Mucosa of rectum (tissue), 2 donors: ENCODE measurements around the gene NUDT16.

ENCODE experiments used
- H3K27ac ChIP-seq, 2 donors: one replicate each; pipeline ENCODE4 v1.7.0; 2013; ENCODE audit warnings: inconsistent platforms in 2 of 2, low read depth in 2 of 2, low read length in 2 of 2
- H3K27me3 ChIP-seq, 2 donors: one replicate each; pipeline ENCODE4 v1.7.0; 2013; ENCODE audit warnings: low read length in 2 of 2; ENCODE audit not compliant: control insufficient read depth in 2 of 2, insufficient read depth in 2 of 2
- H3K36me3 ChIP-seq, 2 donors: one replicate each; pipeline ENCODE4 v1.7.0; 2013; ENCODE audit warnings: low read length in 2 of 2; ENCODE audit not compliant: control insufficient read depth in 2 of 2, insufficient read depth in 2 of 2
- H3K4me1 ChIP-seq, 2 donors: one replicate each; pipeline ENCODE4 v1.7.0; 2013; ENCODE audit warnings: low read length in 2 of 2, mild to moderate bottlenecking in 1 of 2; ENCODE audit not compliant: control insufficient read depth in 2 of 2, insufficient read depth in 2 of 2
- H3K4me3 ChIP-seq, 2 donors: one replicate each; pipeline ENCODE4 v1.7.0; 2013; ENCODE audit warnings: low read length in 2 of 2
- H3K9ac ChIP-seq, 2 donors: one replicate each; pipeline ENCODE4 v1.7.0; 2013; ENCODE audit warnings: low read length in 2 of 2, low read depth in 1 of 2, mild to moderate bottlenecking in 1 of 2
- H3K9me3 ChIP-seq, 2 donors: one replicate each; pipeline ENCODE4 v1.7.0; 2013; ENCODE audit warnings: low read length in 2 of 2; ENCODE audit not compliant: control insufficient read depth in 2 of 2
- donor health status: healthy.
- donor health status: Normal muscosa, but diverticular disease.

Gene NUDT16

DNA sequence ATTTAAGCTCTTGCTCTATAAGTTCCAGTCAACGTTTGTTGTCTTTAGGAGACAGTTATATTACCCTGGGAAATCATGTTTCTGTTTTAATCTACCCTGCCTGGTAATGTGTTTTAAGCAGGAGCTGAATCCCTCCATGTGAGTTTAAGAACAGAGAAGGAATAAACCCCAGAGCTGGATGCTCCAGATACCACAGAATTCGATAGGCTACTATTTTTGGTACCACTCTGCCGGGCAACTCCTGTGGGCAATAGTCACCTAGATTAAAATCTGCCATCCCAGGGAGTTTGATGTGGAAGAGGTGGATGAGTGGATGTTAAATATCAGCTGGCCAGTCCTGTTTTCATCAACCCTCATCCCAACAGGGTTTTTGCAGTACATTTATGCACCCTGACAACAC is 20.4 kb downstream of the NUDT16 start:
- Histone ChIP-seq H3K4me1 (no peaks in the 10 kb centered on the region), H3K36me3 (no peaks in the 10 kb centered on the region), H3K4me3 (no peak overlapping the region), H3K9ac (no peak overlapping the region), H3K27me3 (no peaks in the 10 kb centered on the region), H3K27ac (no peak overlapping the region), H3K9me3 (peaks cover 0 to 5% of the 10 kb centered on the region in 2 donors)

GRCh38 chr3:131402391-131403039 is 20.9 kb downstream of the NUDT16 start:
- H3K9me3 ChIP-seq = peaks cover 0 to 5% of the 10 kb centered on the region in 2 donors

GRCh38 chr3:131403216-131403895 is 21.8 kb downstream of the NUDT16 start:
- Histone ChIP-seq H3K36me3 (no peaks in the 10 kb centered on the region), H3K4me1 (no peaks in the 10 kb centered on the region), H3K9ac (no peak overlapping the region), H3K4me3 (no peak overlapping the region), H3K27me3 (no peaks in the 10 kb centered on the region), H3K9me3 (peaks cover 0 to 5% of the 10 kb centered on the region in 2 donors), H3K27ac (no peak overlapping the region)

More at GRCh38 chr3:131402391-131403039, 20.9 kb downstream of the NUDT16 start:
- Histone ChIP-seq H3K27ac (no peak overlapping the region), H3K4me1 (no peaks in the 10 kb centered on the region), H3K27me3 (no peaks in the 10 kb centered on the region), H3K4me3 (no peak overlapping the region), H3K9ac (no peak overlapping the region), H3K36me3 (no peaks in the 10 kb centered on the region)

DNA sequence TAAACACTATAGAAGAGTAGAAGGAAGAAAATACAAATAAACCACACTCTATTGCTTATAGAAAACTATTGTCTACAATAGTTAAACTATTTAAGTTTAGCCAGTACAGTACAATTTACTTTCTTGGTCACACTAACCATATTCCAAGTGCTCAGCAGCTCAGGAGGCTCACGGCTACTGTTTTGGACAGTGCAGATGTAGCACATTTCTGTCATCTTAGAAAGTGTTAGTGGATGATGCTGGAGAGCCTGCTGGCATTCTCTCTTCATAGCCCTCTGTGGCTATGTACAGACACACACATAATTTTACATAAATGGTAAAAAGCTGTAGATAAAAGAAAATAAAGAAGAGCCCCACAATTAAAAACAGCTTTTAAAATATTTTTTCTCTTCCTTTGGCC is 23.8 kb downstream of the NUDT16 start:
- H3K27me3 ChIP-seq = no peaks in the 10 kb centered on the region

GRCh38 chr3:131406274-131406673 is 24.7 kb downstream of the NUDT16 start:
- H3K27ac ChIP-seq = no peak overlapping the region
- H3K9me3 ChIP-seq = peaks cover 0 to 5% of the 10 kb centered on the region in 2 donors

More for the DNA sequence above, 23.8 kb downstream of the NUDT16 start:
- Histone ChIP-seq H3K4me3 (no peak overlapping the region), H3K9me3 (peaks cover 0 to 5% of the 10 kb centered on the region in 2 donors), H3K27ac (no peak overlapping the region), H3K9ac (no peak overlapping the region), H3K4me1 (no peaks in the 10 kb centered on the region), H3K36me3 (no peaks in the 10 kb centered on the region)

GRCh38 chr3:131417751-131418150 is 36.2 kb downstream of the NUDT16 start:
- H3K9me3 ChIP-seq = no peaks in the 10 kb centered on the region
- no peaks in the 10 kb centered on the region for H3K27me3 ChIP-seq
- H3K27ac ChIP-seq = no peak overlapping the region
- H3K4me3 ChIP-seq = no peak overlapping the region
- no peak overlapping the region for H3K9ac ChIP-seq
- no peaks in the 10 kb centered on the region for H3K36me3 ChIP-seq
- H3K4me1 ChIP-seq = no peaks in the 10 kb centered on the region

More at GRCh38 chr3:131406274-131406673, 24.7 kb downstream of the NUDT16 start:
- H3K9ac ChIP-seq = no peak overlapping the region
- no peaks in the 10 kb centered on the region for H3K27me3 ChIP-seq
- H3K4me1 ChIP-seq = no peaks in the 10 kb centered on the region
- H3K4me3 ChIP-seq = no peak overlapping the region
- H3K36me3 ChIP-seq = no peaks in the 10 kb centered on the region

GRCh38 chr3:131421301-131421700 is 39.7 kb downstream of the NUDT16 start:
- no peaks in the 10 kb centered on the region for H3K9me3 ChIP-seq
- H3K27ac ChIP-seq = no peak overlapping the region
- H3K27me3 ChIP-seq = no peaks in the 10 kb centered on the region
- H3K9ac ChIP-seq = no peak overlapping the region
- no peak overlapping the region for H3K4me3 ChIP-seq
- no peaks in the 10 kb centered on the region for H3K4me1 ChIP-seq
- no peaks in the 10 kb centered on the region for H3K36me3 ChIP-seq

- no peaks in the 10 kb centered on the region for H3K9me3 ChIP-seq
- H3K36me3 ChIP-seq = no peaks in the 10 kb centered on the region
- no peaks in the 10 kb centered on the region for H3K4me1 ChIP-seq
- H3K9ac ChIP-seq = no peak overlapping the region
- H3K27me3 ChIP-seq = no peaks in the 10 kb centered on the region
- H3K4me3 ChIP-seq = no peak overlapping the region
- H3K27ac ChIP-seq = no peak overlapping the region
Measured at GRCh38 chr3:131421957-131422498, 40.5 kb downstream of the NUDT16 start.

- Histone ChIP-seq H3K27me3 (no peaks in the 10 kb centered on the region), H3K4me3 (no peak overlapping the region)
Measured at GRCh38 chr3:131427226-131427625, 45.7 kb downstream of the NUDT16 start.

GRCh38 chr3:131431754-131432153 is 50.2 kb downstream of the NUDT16 start:
- Histone ChIP-seq H3K9ac (no peak overlapping the region), H3K27ac (no peak overlapping the region), H3K4me3 (no peak overlapping the region), H3K9me3 (no peaks in the 10 kb centered on the region), H3K27me3 (no peaks in the 10 kb centered on the region), H3K36me3 (no peaks in the 10 kb centered on the region), H3K4me1 (no peaks in the 10 kb centered on the region)

More at GRCh38 chr3:131427226-131427625, 45.7 kb downstream of the NUDT16 start:
- Histone ChIP-seq H3K27ac (no peak overlapping the region), H3K4me1 (no peaks in the 10 kb centered on the region), H3K9me3 (no peaks in the 10 kb centered on the region), H3K36me3 (no peaks in the 10 kb centered on the region), H3K9ac (no peak overlapping the region)
